Astrocyte of the spinal cord (primary cell): Measurements from ENCODE around the gene CEACAM3.

Experiments used
- DNase-seq: peaks from one replicate; pipeline ENCODE4 v3.0.0; 2011; ENCODE audit warnings: low read depth, low spot score
- H3K4me3 ChIP-seq: 2 replicates; pipeline ENCODE4 v1.5.1; 2011; ENCODE audit warnings: low read depth, mild to moderate bottlenecking, low read length, moderate library complexity
- CTCF ChIP-seq: IDR thresholded peaks from 2 replicates; pipeline ENCODE4 v1.5.1; 2012; ENCODE audit warnings: low read depth, mild to moderate bottlenecking, low read length, inconsistent platforms
- in situ Hi-C: cut with HindIII; loops from 2 replicates; pipeline ENCODE4 v1.10.0; 2017; ENCODE audit warnings: low sequenced_read_pairs

CEACAM3 gene

GRCh38 chr19:41811036-41811435, 14.6 kb downstream of the CEACAM3 start:
- no peak for DNase-seq
- TF ChIP-seq CTCF, result no peak
- in situ Hi-C loops, result no loop called here
- H3K4me3 ChIP-seq, result no peak overlapping the region

DNA sequence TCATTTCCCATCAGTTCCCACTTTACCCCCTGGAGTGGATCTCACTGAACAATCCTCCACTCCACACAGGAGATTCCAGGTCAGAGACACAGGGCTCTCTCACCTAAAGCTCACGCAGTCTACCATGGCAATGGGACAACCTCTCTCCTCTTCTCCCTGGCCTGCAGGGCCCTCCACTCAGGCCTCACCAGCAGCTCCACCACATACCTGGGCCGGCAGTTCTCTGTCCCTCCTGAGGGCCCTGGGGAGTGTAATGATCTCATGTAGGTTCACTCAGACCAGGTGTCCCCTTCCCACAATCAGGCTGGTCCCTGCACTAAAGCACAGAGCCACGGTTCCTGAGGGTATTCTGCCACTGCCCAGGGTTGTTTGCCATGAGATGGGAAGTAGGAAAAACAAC, 15.6 kb downstream of the CEACAM3 start:
- no peak for TF ChIP-seq CTCF
- in situ Hi-C loops, result no loop called here
- H3K4me3 ChIP-seq, result no peak overlapping the region
- DNase-seq, result no peak

DNA sequence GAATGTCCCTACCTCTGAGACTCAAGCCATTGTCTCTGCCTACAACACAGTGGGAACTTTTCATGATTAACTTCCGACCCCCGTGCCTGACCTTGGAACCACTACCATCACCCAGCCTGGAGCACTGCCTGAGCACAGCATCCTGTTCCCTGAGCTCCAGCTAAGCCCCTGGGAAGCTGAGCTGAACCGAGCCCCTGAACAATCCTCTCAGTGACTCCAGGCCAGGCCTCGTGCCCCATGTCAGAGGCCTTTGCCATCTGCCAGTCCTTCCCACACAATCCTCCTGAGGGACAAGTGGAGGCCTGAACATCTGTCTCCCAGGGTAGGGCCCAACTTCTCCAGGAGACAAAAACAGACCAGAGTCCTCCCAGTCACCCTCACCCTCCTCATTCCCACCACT, 17.5 kb downstream of the CEACAM3 start:
- no peak for TF ChIP-seq CTCF
- DNase-seq, result no peak
- in situ Hi-C loops, result no loop called here

DNA sequence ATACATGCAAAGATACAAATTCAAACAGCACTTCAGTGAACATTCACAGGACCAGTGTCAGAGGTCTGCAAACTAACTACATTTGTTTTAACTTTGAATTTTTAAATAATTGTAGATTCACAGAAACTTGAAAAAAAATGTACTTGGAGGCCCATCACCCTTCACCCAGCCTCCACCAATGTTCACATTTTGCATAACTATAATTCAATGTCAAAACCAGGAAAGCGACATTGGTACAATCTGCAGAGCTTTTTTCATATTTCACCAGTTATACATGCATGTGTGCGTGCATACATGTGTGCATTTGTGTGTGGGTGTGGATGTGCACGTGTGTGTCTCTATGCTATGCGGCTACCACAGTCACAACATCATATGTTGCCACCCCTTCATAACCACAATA, 18.9 kb downstream of the CEACAM3 start:
- H3K4me3 ChIP-seq, result no peak overlapping the region
- no peak for TF ChIP-seq CTCF
- no peak for DNase-seq
- in situ Hi-C loops, result no loop called here

More for the DNA sequence above, 17.5 kb downstream of the CEACAM3 start:
- H3K4me3 ChIP-seq, result no peak overlapping the region

DNA sequence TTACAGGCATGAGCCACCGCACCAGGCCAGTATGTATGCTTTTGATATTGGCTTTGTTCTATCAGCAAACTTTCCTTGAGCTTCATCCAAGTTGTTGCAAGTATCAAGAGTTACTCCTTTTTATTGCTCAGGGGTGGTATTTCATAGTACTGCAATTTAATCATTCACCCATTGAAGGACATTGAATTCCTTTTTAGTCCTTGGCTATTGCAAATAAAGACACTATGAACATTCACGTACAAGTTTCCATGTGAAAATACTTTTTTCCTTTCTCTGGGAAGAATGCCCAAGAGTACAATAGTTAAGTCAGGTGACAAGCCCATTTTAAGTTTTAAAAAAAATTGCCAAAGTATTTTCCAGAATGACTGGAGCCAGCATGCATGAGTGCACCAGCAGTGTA, 20.4 kb downstream of the CEACAM3 start:
- in situ Hi-C loops, result no loop called here
- DNase-seq, result no peak

GRCh38 chr19:41821003-41821735, 24.8 kb downstream of the CEACAM3 start:
- no peak for DNase-seq
- peak; percentile 46 for TF ChIP-seq CTCF
- H3K4me3 ChIP-seq, result no peak overlapping the region
- in situ Hi-C loops, result no loop called here

More for the DNA sequence above, 20.4 kb downstream of the CEACAM3 start:
- H3K4me3 ChIP-seq, result no peak overlapping the region
- TF ChIP-seq CTCF, result no peak
